NOMO-1 treated with DMSO at 0.1 percent for 48 hours (cell line): Measurements from ENCODE around the gene SLIRP.
A peak's percentile ranks its signal among the peaks of the same experiment; 100 is the strongest.
"Not testable (repeated sequence)": the region's sequence is repeated elsewhere in the genome, so short reads cannot be mapped to it uniquely, and the experiment has no call there.

Experiments
- DNase-seq: peaks from one replicate; lab custom pipeline; 2025; ENCODE audit not compliant: unreplicated experiment; lab: John Stamatoyannopoulos, UW

SLIRP gene

GRCh38 chr14:77741438-77741837, 33.5 kb downstream of the SLIRP start:
- no peak for DNase-seq

- DNase-seq = no peak
These were observed 38.3 kb downstream of the SLIRP start for GRCh38 chr14:77746064-77746702.

- not testable (repeated sequence) for DNase-seq
These were observed 39.5 kb downstream of the SLIRP start for GRCh38 chr14:77747425-77747824.

- DNase-seq = no peak
These were observed 44.4 kb downstream of the SLIRP start for GRCh38 chr14:77752266-77752665.

DNA sequence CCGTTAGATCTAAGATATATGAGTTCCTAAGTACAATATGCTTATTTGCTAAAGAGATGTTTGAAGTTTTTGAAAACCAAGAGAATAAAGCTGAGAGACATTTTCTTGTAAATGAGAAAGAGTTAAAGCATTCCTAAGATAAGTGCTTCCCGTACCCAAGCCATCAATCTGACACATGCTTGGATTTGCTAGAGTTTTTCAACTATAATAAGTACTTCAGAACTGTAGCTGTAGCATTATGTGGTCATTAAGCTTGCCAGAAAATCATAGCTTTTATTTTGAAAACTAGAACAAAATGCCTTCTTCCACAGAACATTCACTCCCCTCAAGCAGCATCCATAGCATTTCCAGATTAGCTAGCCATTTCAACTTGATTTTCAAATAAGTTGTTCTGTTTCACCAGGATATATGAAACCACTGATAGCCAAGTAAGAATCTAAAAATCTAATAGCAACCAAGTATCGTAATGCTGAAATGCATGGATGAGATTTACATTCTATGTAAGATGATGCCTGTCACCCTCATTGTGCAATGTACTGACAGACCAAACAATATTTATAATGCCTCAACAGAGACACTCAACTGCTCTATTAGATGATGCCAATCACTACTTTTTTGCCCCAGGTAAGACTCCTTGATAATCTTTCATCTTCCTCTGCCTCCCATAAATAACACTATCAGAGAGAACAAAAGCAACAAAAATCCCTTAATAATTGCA, 45.1 kb downstream of the SLIRP start:
- DNase-seq = no peak

GRCh38 chr14:77760381-77761204, 52.7 kb downstream of the SLIRP start, which contains the start of gene SNW1:
TSS of gene SNW1 (minus strand) at chr14:77761156. CDS start at chr14:77761127, 29 bp downstream.
- peak; percentile 36 for DNase-seq

GRCh38 chr14:77761205-77761931, 53.5 kb downstream of the SLIRP start:
- DNase-seq = peak; percentile 97

- DNase-seq = no peak
These were observed 55.4 kb downstream of the SLIRP start for GRCh38 chr14:77763316-77763715.

DNA sequence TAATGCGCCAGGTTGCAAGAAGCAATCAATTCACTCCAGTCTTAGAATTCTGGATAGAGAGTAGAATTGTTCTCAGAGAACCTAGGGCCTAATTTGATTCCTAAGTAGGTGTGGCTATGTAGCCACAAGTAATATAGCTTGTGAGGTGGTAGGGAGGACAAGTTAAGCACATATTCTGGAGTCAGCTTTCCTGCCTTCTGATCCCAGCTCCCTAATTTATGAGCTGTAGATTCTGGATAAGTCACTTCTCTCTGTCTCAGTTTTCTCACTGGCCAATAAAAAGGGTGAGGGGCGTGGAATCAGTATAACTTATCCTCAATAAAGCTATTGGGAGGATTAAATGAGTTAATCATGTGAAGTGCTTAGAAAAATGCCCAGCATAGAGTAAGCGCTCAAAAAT, 56.1 kb downstream of the SLIRP start:
- DNase-seq = no peak
